NCI-H1417 (cell line): ENCODE measurements around the gene RASGRP4.
"Not testable (repeated sequence)": the region's sequence is repeated elsewhere in the genome, so short reads cannot be mapped to it uniquely, and the experiment has no call there.

Experiments used
- DNase-seq, 3 experiments: peaks; one replicate each; lab custom pipeline; 2025; lab: John Stamatoyannopoulos, UW

The RASGRP4 gene

DNA sequence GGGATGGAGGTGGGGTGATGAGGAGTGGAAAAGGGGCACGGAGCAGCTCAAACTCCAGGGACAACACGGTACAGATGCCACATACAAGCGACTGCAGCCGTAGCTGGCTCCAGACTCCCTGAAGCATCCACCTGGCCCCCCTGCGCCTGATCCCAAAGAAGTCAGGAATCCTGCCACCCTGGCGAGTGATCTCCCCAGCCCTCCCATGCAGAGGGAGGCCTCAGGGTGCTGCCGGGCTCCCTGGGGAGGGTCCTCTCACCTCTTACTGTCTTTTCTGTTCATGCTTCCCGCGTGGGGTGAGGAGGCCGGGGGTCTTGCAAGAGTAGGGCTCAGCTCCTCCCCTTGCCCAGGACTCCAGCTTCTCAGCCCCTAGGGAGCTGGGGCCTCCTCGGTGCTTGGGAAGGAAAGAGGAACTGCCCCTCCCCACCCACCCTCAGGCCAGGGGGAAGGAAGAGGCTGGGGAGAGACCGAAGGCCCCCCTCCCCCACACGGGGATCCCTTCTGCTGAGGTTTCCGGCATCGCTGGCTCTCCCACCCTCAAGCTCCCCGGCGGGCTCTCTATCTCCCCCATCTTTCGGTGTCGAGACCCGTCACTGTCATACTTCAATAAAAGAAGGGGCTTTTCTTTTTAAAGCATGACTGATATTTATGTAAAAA lies at the start of gene RASGRP4:
Gene RASGRP4 (minus strand): TSS at position 410 of the 657 bp plus-strand sequence. CDS start 128 bp downstream, at position 282.
- no peak for DNase-seq

DNA sequence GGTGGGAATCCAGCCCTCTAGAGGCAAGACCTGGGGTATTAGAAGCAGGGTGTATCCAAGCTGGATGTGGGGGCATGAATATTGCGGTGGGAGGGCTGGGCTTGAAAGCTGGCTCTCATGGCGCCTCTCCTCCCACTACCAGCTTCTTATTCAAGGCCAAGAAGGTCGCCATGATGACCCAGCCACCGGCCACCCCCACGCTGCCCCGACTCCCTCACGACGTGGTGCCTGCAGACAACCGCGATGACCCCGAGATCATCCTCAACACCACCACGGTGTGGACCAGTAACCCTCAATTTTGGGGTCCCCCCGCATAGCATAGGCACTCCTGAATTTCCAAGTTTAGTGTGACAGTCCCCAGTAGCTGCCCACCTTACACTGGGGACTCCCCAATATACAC lies 49.2 kb upstream of the RASGRP4 start:
- no peak for DNase-seq

- DNase-seq: no peak
Observed at GRCh38 chr19:38473201-38473600, 47.2 kb upstream of the RASGRP4 start.

GRCh38 chr19:38472725-38473124 lies 46.7 kb upstream of the RASGRP4 start:
- not testable (repeated sequence) for DNase-seq

- DNase-seq: no peak
Observed at GRCh38 chr19:38470788-38471480, 44.9 kb upstream of the RASGRP4 start.

GRCh38 chr19:38469151-38469550 lies 43.1 kb upstream of the RASGRP4 start:
- DNase-seq: no peak

GRCh38 chr19:38467541-38468525 lies 41.8 kb upstream of the RASGRP4 start:
- DNase-seq: no peak

DNA sequence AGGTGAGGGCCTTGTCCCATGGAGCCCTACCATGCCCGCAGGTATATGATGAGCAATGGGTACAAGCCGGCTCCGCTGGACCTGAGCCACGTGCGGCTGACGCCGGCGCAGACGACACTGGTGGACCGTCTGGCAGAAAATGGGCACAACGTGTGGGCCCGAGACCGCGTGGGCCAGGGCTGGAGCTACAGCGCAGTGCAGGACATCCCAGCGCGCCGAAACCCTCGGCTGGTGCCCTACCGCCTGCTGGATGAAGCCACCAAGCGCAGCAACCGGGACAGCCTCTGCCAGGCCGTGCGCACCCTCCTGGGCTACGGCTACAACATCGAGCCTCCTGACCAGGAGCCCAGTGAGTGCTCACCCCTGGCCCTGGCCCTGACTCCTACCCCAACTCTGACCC lies 40.0 kb upstream of the RASGRP4 start:
- no peak for DNase-seq

DNA sequence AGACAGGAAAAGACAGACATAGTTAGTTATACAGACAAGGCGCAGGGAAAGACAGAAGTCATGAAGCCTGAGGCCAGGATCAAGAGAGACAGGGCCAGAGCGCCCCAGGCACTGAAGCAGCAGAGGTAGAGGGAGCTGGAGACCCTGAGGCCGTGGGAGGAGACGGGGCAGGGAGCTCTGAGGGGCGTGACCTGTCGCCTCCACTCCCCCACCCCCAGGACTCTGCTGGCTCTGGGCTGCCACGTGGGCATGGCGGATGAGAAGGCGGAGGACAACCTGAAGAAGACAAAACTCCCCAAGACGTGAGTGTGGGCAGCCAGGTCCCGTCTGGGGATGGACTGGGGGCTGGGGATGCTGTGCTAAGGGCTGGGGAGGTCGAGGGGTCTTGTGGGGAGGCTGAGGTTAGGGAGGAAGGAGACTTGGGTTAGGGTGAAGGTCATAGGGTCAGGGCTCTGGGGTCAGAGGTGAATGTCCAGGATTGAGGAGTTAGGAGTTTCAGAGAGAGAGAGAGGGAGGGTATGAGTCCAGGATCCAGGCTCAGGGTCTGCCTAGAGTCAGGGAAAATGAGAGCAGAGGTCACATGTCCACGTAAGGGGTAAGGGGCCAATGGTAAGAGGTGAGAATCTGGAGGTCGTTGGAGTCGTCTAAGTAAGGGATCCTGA lies 38.5 kb upstream of the RASGRP4 start:
- no peak for DNase-seq

DNA sequence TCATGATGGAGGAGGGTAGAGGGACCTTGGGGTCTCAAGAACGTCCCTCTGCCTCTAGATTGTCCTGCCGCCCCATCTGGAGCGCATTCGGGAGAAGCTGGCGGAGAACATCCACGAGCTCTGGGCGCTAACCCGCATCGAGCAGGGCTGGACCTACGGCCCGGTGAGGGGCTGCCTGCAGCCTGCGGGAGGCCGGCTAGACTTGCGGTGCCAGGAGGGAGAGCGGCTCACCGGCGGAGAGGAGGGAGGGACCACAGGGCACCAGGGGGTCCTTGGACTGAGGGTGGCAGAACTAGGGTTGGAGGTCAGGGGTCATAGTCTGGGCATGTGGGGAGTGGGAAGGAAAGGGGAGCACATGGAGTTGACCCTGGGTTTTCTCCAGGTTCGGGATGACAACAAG lies 37.3 kb upstream of the RASGRP4 start:
- no peak for DNase-seq

- no peak for DNase-seq
Observed at GRCh38 chr19:38458991-38459390, 33.0 kb upstream of the RASGRP4 start.

- no peak for DNase-seq
Observed at GRCh38 chr19:38457690-38458405, 31.8 kb upstream of the RASGRP4 start.

DNA sequence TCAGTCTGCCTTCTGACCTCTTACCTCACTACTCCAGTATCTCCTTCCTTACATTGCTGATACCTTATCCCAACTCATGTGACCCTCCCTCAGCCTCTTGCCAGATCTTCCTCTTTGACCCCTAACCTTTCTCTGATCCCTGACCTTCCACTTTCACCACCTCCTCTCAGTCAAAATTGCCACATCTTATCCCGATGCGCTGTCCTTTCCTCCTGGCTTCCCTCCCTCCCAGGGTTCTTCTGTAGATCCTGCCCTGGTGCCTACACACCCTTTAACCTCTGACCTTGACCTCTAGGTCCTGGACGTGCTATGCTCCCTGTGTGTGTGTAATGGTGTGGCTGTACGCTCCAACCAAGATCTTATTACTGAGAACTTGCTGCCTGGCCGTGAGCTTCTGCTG lies 31.2 kb upstream of the RASGRP4 start:
- no peak for DNase-seq

DNA sequence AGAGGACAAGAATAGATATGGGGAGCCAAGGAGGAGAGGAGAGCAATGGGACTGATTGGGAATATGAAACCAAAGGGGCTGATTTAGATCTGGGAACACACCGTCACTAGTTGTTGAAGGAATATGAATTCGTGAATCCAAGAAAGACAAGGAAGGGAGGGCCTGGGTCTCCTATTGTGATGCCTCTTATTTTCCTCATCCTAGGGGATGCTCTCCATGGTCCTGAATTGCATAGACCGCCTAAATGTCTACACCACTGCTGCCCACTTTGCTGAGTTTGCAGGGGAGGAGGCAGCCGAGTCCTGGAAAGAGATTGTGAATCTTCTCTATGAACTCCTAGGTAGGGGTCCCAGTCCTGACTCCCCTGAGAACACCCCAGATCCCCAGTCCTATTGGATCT lies 29.0 kb upstream of the RASGRP4 start:
- no peak for DNase-seq

DNA sequence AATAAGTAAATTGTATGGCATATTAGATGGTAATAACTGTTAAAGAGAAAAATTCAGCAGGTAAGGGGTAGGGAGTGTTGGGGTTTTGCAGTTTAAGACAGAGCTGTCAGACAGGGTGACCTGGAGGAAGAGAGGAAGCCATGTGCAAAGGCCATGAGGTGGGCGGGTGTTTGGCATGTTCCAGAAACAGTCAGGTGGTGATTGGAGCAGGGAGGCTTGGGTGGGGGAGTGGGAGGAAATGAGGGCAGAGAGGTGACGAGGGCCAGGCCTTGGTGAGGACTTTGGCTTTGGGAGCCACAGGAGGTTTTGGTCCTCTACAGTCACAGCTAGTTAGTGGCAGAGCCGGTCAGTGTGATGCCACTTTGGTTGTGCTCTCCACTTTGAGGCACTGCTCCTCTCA lies 27.6 kb upstream of the RASGRP4 start:
- no peak for DNase-seq

DNA sequence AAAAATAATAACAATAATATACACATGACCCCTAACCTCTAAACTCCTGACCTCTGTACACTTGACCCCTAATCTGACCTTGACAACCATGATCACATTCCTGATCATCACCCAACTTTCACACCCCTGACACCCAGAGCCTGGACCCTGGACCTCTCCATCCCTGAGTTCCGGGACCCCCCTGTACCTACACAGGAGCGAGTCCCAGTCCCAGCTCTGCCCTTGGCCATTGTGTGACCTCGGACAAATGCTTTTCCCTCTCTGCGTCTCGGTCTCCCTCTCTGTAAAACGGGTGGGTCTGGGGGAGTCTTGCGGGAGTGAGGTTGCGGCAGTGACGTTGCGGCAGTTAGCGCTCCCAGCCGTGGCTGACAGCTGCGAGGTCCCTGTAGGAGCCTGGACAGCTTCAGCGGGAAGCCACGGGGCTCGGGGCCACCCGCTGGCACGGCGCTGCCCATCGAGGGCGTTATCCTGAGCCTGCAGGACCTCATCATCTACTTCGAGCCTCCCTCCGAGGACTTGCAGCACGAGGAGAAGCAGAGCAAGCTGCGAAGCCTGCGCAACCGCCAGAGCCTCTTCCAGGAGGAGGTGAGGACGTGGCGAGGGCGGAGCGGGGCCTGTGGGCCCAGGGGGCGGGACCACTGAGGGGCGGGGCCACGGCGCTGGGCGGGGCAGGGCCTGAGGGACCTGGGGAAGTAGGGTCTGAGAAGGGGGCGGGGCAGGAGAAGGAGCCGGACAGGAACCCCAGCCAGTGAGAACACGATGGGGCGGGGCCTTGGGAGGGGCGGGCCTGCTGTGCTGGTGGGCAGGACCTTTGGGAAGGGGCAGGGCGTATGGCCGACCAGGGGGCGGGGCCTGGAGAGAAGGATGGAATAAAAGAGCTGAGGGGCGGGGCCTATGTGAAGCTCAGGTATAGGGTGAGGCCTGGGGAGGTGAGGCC lies 26.7 kb upstream of the RASGRP4 start:
- DNase-seq: no peak

GRCh38 chr19:38451629-38452028 lies 25.6 kb upstream of the RASGRP4 start:
- DNase-seq: no peak

GRCh38 chr19:38451036-38451435 lies 25.0 kb upstream of the RASGRP4 start:
- no peak for DNase-seq

- DNase-seq: no peak
Observed at GRCh38 chr19:38449518-38449917, 23.5 kb upstream of the RASGRP4 start.

GRCh38 chr19:38448225-38448624 lies 22.2 kb upstream of the RASGRP4 start:
- DNase-seq: no peak
